GM19395 (cell line): ENCODE data around the gene APP.
"Not testable (repeated sequence)": the region's sequence is repeated elsewhere in the genome, so short reads cannot be mapped to it uniquely, and the experiment has no call there.

ENCODE experiments used
- ATAC-seq: cut with Tn5 transposase; IDR thresholded peaks from one replicate; pipeline ENCODE4 v1.9.1; 2021; ENCODE audit warnings: mild to moderate bottlenecking, moderate library complexity; ENCODE audit not compliant: unreplicated experiment

The APP gene

DNA sequence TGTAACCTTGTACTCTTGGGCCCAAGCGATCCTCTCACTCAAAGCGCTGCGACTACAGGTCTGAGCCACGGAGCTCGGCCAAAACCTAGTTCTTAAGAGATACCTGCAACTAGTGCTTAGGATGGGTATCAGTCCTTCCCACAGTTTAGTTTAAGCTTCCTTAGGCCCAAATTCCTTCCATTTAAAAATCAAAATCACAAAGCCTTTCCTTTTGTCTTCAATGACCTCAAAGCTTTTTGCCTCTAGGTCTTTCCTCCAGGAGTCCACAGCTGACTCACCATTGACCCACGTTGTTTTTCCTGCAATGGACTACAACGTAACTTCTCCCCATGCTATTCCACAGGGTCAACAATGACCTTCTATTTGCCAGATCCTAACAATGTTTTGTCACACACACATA, 64.0 kb downstream of the APP start:
- ATAC-seq = no peak

DNA sequence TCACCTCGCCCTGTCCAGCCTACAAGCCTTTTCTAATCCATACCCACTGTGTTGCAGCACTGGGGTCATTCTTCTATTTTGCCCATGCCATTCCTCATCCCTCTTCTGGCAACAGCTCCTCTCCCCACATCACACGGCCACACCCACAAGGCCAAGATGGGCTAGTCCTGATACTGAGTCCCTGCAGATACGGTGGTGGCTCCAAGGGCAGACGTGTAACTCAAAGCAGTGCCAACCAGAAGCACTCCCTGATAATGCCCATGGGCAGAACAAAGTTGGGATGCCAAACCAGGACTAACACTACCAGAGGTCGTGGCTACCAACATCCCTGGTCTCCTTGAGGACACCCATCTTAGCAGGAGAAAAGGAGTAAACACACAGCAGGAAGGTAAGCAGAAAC, 64.8 kb downstream of the APP start:
- ATAC-seq = no peak

DNA sequence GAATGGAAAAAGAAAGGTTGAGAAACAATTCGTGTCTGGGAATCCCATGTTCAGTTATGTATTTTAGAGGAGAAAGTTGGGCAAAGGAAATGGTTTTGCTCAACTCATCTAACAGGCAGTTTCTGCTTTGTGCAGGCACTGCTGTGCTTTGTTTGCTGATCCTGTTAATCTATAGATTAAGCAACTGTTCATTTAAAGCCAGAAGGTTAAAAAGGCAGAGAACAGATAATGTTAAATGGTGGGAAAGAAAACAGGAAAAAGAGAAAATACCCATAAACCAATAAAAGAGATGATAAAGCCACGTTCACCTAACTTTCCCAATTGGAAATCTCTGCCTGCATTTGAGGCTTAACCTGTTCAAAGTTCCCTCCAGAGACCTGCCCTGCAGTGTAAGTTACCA, 70.0 kb downstream of the APP start:
- no peak for ATAC-seq

DNA sequence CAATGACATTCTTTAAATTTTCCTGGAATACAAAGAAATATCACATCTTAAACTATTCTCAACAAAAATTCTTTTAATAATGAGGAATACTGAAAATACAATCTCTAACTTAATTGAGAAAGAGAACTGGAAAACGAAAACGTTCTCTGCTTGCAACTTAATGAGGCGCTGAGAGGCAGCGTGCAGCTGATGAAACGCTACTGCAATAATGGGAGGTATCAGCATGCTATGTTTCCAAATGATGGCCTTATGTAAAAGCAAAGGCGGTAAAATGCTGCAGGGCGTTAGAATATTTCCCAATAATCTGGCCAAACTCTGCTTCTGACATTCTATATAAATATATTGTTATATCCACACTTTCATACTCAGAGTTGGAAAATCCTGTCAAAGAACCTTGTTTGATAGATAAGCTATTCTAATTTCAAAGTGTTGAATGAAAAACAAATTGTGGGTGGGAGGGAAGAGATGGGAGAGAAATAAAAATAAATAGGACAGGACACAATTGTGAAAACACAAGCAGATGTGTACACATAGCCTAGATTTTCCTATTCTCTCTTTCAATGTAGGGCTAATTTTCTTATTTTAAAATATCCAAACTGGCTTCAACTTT, 70.9 kb downstream of the APP start:
- ATAC-seq = no peak

DNA sequence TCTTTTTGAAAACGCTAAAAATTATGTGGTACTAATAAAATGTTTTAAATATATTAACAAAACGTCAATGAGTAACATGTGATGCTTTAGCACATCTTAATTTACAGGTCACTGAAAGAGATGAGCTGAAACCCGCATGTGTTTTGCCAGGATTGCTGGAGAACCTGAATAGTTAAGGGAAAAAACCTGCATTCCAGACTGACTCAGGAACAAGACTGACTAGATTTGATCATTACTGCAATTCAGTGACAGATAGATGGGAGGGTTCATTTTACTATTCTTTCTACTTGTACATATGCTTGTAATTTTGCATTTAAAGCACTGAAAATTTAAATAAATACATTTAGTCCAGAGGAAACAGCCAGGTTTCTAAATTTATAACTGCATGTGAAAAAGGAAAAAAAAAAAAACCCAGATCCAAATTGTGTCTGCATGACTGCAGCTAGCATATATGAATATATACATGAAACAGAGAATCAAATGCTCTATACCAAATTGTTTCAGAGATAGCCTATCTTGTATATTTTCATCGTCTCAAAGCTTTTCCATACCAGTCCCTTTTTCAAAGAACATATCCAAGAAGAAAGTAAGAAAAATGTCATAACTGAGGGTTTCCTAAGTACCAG, 71.7 kb downstream of the APP start:
- no peak for ATAC-seq

DNA sequence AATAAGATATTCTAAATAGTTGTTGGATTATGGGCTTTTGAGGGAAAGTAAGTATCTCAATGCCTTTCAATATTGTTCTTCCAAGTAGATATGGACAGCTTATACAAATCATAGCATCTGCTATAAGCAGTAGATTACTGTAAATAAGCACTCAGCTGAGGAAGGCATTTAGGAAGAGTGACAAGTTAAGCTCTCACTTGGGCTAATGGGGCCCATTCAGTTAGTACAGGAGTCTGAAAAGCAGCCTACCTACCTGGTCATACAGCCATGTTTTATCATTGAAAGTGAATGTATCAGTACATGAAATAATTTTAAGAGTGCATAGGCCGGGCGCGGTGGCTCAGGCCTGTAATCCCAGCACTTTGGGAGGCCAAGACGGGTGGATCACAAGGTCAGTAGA, 73.1 kb downstream of the APP start:
- ATAC-seq = no peak

DNA sequence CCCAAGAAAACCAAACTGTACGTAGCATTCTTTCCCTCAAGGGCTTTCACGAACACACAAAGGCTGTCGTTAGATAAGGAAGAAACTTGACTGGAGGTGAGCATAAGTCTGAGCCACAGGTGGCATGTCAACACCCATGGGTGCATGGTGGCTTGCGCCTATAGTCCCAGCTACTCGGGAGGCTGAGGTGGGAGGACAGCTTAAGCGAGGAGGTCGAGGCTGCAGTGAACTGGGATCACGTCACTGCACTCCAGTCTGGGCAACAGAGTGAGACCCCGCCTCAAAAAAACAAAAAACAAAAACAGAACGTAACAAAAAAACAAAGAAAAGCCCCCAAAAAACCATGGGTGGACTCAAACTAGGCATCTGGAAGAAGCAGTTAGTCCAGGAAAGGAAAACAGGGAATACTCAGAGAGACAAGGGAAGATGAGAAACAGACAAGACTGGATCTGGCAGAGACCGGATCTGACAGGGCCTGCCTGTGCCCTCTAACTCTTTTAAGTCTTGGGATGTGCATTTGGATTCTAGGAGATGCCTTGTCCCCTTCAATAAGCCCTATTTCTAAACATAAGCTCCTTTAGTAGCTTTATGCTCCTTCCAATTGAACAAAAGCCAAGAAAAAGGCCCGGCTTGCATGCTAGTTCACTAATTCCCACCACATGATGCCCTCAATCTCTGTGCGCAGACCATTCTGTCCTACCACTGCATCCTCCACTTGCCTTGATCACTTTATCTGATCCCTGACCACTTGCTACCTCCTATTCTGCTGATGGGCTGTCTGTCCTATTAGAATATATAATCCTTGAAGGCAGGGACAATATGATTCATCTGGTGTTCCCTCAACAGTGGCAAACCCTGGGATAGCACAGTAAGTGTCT, 73.8 kb downstream of the APP start:
- ATAC-seq = no peak

DNA sequence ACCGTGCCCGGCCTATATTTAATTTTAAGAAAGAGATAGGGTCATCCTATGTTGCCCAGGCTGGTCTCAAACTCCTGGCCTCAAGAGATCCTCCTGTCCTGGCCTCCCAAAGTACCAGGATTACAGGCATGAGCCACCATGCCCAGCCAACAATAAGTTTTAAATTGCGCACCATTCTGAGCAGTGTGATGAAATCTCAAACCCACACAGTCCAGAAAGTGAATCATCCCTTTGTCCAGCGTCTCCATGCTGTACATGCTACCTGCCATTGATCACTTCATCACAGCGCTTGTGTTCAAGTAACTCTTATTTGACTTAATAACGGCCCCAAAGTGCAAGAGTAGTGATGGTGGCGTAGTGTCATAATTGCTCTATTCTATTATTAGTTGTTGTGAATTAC, 75.4 kb downstream of the APP start:
- ATAC-seq = no peak

DNA sequence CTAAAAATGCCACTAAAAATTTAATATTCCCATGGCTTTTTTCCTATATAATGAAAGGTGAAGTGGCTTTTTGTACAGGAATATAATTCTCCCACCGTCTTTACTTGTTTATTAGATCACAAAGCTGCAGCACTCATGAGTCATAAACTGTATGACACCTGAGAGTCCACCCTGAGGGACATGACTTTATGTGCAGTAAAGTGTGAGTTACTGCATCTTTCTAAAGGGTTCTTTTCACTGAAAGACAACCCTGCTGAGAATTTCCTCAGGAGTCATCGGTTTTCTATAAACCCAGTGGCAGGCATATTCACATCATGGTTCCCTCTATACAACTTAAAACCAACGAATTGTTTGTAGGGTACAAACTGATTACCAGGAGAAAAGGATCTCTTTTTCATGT, 77.4 kb downstream of the APP start:
- ATAC-seq = no peak

DNA sequence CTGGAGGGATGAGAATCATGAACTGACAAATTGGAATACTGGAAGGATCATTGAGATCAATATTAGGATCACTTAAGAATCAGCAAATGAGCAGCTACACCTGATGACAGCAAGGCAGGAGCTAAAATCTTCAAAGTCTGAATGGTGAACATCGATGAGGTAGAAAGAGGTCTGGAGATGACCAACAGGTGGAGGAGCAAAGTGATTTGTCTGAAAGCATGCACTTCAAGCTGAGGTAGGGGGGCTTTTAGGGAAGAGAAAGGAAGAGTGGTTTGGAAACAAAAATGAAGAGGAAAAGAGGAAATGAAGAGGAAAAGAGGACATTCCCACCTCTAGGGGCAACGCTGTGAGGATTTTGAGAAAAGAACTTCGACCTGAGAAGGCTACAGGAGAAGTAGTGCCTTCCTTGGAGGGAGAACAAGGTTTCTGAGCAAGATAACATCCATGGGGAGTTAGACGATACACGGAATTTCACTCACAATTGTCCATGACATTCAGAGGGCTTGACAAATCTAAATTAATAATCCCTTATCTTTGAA, 79.0 kb downstream of the APP start:
- no peak for ATAC-seq

DNA sequence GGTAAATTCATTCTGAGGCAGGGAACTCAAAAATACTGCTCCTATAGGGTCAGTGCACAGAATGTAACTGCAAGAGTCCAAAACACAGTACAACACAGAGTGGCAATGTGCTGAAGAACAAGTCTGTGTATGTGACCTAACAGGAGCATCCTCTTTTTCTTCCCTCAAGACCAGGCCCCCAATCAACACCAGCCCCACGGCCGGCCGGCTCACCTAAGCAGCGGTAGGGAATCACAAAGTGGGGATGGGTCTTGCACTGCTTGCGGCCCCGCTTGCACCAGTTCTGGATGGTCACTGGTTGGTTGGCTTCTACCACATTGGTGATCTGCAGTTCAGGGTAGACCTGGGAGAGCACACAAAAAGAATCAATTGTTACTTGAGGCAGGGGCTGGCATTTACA, 80.8 kb downstream of the APP start:
- ATAC-seq = no peak

DNA sequence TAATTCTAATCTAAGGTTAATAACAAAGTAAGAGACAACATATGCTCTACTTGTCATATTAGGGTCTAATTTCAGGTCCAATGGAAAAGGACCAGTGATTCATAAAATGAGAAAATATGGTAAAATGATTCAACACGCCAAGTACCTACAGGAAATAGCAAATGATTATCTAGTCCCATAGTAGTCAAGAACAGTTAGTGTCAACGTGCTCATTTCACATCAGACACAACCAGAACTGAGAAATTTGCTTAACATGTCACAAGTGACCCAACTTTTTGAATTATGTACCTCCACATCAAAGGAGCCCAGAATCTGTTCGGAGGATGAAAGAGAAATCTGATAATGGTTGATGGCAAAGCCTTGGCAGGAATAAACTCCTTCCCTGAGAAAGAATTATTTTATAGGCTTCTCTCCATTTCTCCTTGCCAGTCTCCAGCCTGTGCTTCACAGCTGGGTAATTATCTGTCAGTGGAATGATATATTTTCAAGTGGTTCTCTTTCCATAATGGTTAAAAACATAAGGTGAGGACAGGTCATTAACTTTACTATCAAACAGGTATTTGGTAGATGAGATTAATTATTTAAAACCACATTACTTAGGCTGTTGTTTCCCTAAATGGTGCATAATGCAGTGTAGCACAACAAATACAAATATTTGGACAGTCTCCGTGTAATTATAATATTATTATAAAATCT, 83.2 kb downstream of the APP start:
- no peak for ATAC-seq

DNA sequence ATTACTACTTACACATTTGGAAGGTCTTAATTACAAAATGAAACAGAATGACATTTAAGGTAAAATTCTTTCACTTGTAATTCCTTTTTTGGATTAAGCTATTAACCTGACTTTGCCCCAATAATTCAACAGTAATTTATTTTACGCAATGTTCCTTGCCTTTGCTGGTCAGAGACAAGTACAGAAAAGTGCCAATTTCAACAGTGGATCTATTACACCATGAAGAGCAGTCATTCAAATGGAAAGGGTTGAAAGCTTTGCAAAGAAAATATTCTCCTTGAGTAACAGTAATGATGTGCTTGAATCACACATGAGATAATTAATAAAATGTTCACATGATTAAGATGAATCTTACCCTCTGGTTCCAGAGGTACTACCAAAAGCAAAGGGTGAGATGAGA, 84.7 kb downstream of the APP start:
- ATAC-seq = no peak

DNA sequence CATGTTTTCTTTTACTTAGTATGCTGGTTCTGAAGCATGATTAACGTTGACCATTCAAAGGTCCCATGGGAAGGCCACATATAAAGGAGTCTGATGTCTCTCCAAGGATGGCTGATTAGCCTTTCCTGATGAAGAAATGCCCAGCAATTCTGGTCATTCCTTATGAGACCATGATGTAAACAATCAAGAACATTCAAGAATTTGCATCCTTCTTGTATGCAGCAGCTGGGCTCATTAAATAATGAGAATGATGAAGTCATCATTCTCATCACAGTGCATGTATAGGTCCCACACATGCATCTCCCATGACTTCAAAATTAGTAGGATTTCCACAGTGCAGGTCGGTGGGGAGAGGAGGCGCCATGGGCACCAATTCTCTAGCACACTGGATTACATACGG, 85.4 kb downstream of the APP start:
- no peak for ATAC-seq

DNA sequence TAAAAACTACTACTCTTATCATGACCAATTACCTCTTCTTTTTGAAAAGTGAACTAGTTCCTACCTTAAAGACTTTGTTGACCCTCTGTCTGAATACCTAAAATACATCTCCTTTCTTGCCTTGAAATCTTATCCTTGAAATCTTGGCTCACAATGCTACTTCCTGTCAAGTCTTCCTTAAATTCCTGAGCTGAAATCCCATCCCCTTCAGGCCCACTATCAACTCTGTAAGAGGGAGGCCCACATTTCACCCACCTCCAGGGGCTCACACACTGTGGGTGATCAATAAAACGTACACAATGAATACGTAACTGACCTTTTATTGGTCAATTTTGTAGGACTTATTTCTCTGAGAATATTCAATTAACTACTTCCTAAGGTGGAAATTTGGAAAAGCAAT, 88.0 kb downstream of the APP start:
- ATAC-seq = no peak

DNA sequence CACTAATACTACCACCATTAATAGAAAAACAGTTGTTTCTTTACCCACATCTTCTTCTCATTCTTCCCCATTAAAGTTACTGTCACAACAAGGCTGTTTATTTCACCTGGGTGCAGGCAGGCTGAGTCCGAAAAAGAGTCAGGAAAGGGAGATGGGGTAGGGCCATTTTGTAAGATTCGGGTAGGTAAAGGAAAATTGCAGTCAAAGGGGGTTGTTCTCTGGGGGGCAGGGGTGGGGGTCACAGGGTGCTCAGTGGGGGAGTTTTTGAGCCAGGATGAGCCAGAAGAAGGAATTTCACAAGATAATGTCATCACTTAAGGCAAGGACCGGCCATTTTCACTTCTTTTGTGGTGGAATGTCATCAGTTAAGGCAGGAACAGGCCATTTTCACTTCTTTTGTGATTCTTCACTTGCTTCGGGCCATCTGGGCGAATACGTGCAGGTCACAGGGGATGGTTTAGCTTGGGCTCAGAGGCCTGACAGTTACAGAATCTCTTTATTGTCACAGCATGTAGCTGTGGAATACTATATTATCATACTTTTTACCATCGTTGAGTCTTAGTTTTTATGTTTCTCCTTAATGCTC, 89.3 kb downstream of the APP start:
- not testable (repeated sequence) for ATAC-seq

DNA sequence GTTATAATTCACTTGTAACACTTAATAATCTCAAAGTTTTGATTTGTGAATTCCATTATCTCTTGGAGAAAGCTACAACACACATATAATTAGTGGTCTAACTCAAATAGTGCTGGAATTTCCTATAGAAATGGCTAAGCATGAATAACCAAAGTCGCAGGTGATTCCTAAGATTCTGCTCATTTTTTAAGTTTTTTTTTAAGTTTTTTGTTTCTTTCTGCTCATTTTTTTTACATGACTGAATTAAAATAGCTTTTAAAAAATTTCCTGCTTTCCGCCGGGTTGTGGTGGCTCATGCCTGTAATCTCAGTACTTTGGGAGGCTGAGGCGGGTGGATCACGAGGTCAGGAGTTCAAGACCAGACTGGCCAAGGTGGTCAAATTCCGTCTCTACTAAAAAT, 90.4 kb downstream of the APP start:
- no peak for ATAC-seq

DNA sequence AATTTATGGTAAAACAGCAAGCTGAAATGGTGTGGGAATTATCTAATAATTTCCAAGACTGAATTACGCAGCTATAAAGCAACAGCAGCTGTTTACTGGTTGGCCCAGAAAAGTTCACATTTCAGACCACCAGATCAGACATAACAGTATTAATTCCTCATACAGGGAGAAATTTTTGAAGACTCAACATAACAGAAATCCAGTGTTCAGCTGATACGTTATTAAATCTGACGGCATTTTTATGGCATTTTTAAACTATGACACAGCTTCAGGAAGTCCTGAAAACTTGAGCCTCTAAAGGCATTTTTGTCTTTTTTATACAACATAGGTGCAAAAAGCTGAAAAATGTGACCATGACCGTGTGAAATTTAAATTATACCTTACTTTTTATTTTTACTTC, 91.2 kb downstream of the APP start:
- no peak for ATAC-seq

DNA sequence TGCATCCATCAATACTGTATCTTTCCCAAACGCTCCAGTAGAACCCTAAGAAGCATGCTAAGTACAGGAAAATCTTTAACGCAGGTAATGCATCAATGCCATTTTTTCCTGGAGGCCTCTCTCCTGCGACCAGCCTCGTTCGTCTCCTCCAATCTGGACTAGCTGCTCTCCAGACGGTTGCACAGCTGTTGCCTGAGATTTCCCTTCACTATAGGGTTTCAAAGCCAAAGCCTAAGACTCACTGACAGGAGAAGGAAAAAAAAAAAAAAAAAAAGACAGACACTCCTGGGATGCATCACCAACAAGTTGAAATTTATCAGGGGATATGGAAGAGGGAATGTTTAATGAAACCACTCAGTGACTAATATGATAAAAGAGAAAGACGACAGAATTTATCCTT, 93.0 kb downstream of the APP start:
- ATAC-seq = no peak

DNA sequence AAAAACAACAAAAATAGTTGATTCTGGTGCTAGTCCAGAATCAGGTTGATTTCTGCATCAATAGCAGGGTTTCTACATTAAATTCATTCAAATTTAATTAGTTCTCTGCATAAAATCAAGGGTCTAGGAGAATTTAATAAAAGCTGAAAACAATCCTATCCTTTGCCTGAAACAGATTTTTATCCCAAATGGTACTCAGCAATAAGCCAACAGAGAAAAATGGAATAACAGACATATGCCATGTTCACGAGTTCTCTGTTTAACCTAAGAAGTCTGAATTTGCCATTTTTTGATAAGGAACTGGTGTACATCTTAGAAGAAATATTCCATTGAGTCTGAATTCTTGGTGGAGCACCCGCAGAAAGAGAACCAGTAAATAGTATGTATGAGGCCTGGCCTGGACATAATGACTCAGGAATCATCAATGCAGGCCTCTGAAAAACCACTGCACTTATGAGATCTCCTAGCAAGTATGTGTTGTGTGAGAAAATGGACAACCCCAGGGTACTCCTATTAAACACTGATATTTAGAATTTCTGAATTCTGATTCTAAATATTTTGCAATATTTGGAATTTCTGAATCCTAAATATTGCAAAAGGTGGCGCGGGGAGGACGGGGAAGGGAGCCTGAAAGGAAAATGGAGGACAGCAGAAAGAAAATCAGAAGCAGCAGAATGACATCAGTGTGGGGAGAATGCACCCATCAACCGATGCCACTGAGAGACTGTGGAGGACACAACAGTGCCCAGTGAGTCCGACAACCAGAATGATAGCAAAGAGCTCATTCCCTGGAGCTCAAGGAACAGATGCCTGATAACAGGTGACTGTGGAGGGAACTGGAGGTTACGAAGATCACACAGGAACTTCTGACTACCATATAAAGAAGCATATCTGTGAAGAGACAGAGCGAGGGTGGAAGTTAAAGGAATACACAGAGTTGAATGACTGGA, 97.6 kb downstream of the APP start:
- ATAC-seq = no peak
